Heart right ventricle (tissue), 16 donors: ENCODE measurements around the gene HERC3. TPM values are rescaled to one million over a fixed set of nuclear protein-coding genes. Genes with fewer than 3 reads are reported as not detected.

Experiments used
- ATAC-seq, 8 donors: fragments of 200-7000 bp; cut with Tn5 transposase; one replicate each; pipeline ENCODE4 v1.9.1; 2020; ENCODE audit warnings: mild to moderate bottlenecking in 8 of 8, moderate library complexity in 8 of 8, moderate number of reproducible peaks in 1 of 8
- DNase-seq, 2 donors: peaks; one replicate each; pipeline ENCODE4 v3.0.0-alpha.2; 2020
- H3K27ac ChIP-seq, 10 donors: fragments of 200-600 bp; sonication (generic) in 2 of 10; one replicate each; pipeline versions ENCODE4 v1.5.0 to v1.8.0; 2020 to 2022; ENCODE audit warnings: mild to moderate bottlenecking in 3 of 10
- H3K27me3 ChIP-seq, 7 donors: fragments of 200-600 bp; one replicate each; pipeline ENCODE4 v1.8.0; 2021 to 2022; ENCODE audit warnings: mild to moderate bottlenecking in 2 of 7
- H3K36me3 ChIP-seq, 9 donors: fragments of 200-600 bp; sonication (generic) in 1 of 9; one replicate each; pipeline versions ENCODE4 v1.5.0 to v1.8.0; 2020 to 2022; ENCODE audit warnings: mild to moderate bottlenecking in 2 of 9
- H3K4me1 ChIP-seq, 9 donors: fragments of 200-600 bp; sonication (generic) in 1 of 9; one replicate each; pipeline versions ENCODE4 v1.5.0 to v1.8.0; 2020 to 2022; ENCODE audit warnings: mild to moderate bottlenecking in 4 of 9
- H3K4me3 ChIP-seq, 10 donors: fragments of 200-600 bp; sonication (generic) in 2 of 10; one replicate each; pipeline versions ENCODE4 v1.5.0 to v1.8.0; 2020 to 2022; ENCODE audit warnings: mild to moderate bottlenecking in 7 of 10, moderate library complexity in 2 of 10
- H3K9me3 ChIP-seq, 11 donors: fragments of 200-600 bp in 10 of 11; sonication (generic) in 2 of 11; one replicate each; pipeline versions ENCODE4 v1.5.0 to v1.8.0; 2013 to 2022; ENCODE audit warnings: mild to moderate bottlenecking in 2 of 11, control low read depth in 1 of 11, moderate library complexity in 1 of 11
- CTCF ChIP-seq, 9 donors: fragments of 200-600 bp; sonication (generic) in 2 of 9; IDR thresholded peaks; one replicate each; pipeline versions ENCODE4 v1.5.0 to v1.8.0; 2021 to 2022; ENCODE audit warnings: antibody characterized with exemption in 9 of 9, mild to moderate bottlenecking in 5 of 9, moderate library complexity in 1 of 9
- WGBS, 2 donors: extraction: QIAGEN DNeasy Blood & Tissue Kit; methylation state at CpG; one replicate each; pipeline ENCODE4 v1.1.7; 2013; ENCODE audit warnings: inconsistent platforms in 1 of 2; 5-methylcytosine and 5-hydroxymethylcytosine counted together
- intact Hi-C, 10 donors: fragments of 100-400 bp; cut with DNase I; formaldehyde crosslinking; loops; one replicate each; pipeline versions ENCODE4 v1.11.1 to v1.14.2; 2022
- polyA plus RNA-seq, 2 donors: library from polyadenylated mRNA; stranded (reverse); fragments of 200-250 nt; gene quantifications; one replicate each; pipeline ENCODE4 v1.2.3, GENCODE V29; 2013
- total RNA-seq, 10 donors: library from RNA; stranded (reverse); fragmentation: NEBNext Ultra II Directional in 3 of 10; extraction: Animal tissue kit (Norgen Biotek cat#: 25700) in 3 of 10; gene quantifications; one replicate each; pipeline versions ENCODE4 v1.2.1 to v1.2.4, GENCODE V29; 2021 to 2023
- donor health status: Arrhythmogenic right ventricular cardiomyopathy.
- donor health status: ischemic (EF 13 %, LVEDD 7.1; RV severe dilation, severe dysfunction).
- donor health status: healthy with polysubstance abuse.
- donor health status: DM: no; HTN: yes; CAD: no.
- donor health status: DM: no; HTN: no; CAD: no.
- donor health status: ischemic (EF 25% LVEDD 6.9; RV normal size, moderate dysfunction).
- donor health status: ischemic (EF 25% LVEDD 5.7; RV mildly dilated, moderate dysfunction).
- donor health status: healthy.
- donor health status: DM: yes; HTN: yes; CAD: no.
- donor health status: Ischemic cardiomyopathy.
- donor health status: ischemic (EF 35%, LVEDD 5.7; RV mildly dilated, moderate dysfunction).
- donor health status: nonischemic (EF 11% LVEDD 7.7; RV severe dilation, severe dysfunction).
- donor health status: DM: yes; HTN: yes; CAD: no.
- donor health status: PGD.
- donor health status: ischemic (EF 29% LVEDD 5.4; RV normal size, mild dysfunction).
- donor health status: nonischemic (EF 23%, LVEDD 6.1; RV moderate dilation, normal function).

Gene HERC3
- total and polyA plus RNA-seq, 12 donors = 8.5 to 62.6 (median 46.5) TPM

GRCh38 chr4:88718098-88718497, 125.8 kb downstream of the HERC3 start:
- no peak for ATAC-seq
- Histone ChIP-seq H3K27ac (no peak overlapping the region), H3K4me1 (peaks cover 5 to 30% (median 28%) of the 10 kb centered on the region in 9 donors), H3K4me3 (no peak overlapping the region), H3K36me3 (peaks cover 0 to 72% (median 21%) of the 10 kb centered on the region in 9 donors), H3K9me3 (peaks cover 0 to 31% (median 21%) of the 10 kb centered on the region in 11 donors), H3K27me3 (no peaks in the 10 kb centered on the region)
- intact Hi-C loops = loop anchor here in 1 of 10 donors (10.0 kb wide), 1 partner anchor 77 kb away; no protein-coding TSS in a partner anchor
- WGBS, 2 donors = 97% methylated on average over 5 of the region's 5 CpGs
- TF ChIP-seq CTCF (IDR thresholded peaks at IDR 0.05) = no peak
- DNase-seq = no peak

DNA sequence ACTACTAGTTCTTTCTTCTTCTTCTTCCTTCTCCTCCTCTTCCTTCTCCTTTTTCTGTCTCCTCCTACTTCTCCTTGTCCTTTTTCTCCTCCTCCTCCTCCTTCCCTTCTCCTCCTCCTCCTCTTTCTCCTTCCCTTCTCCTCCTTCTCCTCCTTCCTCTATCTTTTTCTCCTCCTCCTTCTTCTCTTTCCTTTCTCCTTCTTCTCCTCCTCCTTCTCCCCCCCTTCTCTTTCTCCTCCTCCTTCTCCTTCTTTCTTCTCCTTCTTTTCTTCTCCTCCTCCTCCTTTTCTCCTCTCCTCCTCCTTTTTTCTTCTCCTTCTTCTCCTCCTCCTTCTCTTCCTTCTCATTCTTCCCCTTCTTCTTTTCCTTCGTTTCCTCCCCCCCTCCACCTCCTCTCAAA, 127.1 kb downstream of the HERC3 start:
- H3K4me3 ChIP-seq = no peak overlapping the region
- DNase-seq = no peak
- H3K27ac ChIP-seq = peak overlapping the region in 1 of 10 donors; percentile 18
- peaks cover 0 to 80% (median 33%) of the 10 kb centered on the region in 9 donors for H3K36me3 ChIP-seq
- H3K27me3 ChIP-seq = no peaks in the 10 kb centered on the region
- no peak for ATAC-seq
- peaks cover 0 to 31% (median 21%) of the 10 kb centered on the region in 11 donors for H3K9me3 ChIP-seq
- intact Hi-C loops = loop anchor here in 1 of 10 donors (10.0 kb wide), 1 partner anchor 75 kb away; no protein-coding TSS in a partner anchor
- 90 to 96% methylated on average over 1 of the region's 1 CpG for WGBS, 2 donors
- H3K4me1 ChIP-seq = peaks cover 5 to 43% (median 36%) of the 10 kb centered on the region in 9 donors
- no peak for TF ChIP-seq CTCF (IDR thresholded peaks at IDR 0.05)

DNA sequence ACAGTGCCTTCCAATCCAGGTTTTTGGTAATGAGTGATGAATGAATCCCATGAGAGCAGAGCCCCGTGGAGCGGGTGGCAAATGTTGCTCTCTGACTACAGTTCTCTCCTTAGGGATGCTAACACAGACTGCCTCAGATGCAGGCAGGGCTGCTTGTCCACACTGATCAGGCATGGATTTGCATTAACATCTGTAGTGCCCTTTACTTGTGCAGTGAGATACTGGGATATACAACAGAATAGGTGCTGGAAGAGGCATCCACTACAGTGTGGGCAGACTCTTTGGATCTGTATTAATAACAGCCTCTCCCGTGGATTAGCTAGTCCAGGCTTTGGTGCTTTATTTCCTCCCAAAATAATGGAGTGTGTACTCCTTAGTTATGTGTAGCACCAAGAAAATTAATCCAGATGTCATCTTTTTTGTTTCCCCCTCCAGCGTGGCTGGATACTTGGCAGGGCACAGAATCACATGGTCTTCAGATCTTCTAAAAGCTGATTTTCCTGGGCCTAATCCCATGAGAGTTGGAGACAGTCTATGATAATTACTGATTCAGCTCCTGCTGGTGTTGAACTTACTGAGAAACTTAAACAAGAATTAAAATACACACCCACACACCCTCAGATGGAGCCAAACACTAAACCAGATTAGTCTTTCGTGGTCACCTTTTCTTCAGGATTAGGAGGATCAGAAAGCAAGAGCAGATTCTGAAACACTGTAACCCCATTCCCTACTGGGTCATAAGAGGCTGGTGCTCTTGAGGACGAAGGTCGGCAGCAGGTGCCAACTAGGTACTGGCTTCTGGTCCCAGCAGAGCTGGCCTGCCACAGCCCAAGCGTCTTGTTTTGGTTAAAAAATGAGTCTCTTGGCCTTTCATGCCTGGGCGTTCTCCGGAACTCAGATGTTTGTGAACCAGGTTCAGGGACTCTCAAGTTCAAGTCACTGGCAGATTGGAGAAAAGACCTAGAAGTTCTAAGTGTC, 128.5 kb downstream of the HERC3 start:
- peaks cover 0 to 29% (median 21%) of the 10 kb centered on the region in 11 donors for H3K9me3 ChIP-seq
- H3K27me3 ChIP-seq = no peaks in the 10 kb centered on the region
- H3K4me3 ChIP-seq = no peak overlapping the region
- ATAC-seq = peak in 4 of 8 donors; percentile 10 to 36 (median 20)
- peaks cover 5 to 52% (median 36%) of the 10 kb centered on the region in 9 donors for H3K4me1 ChIP-seq
- H3K27ac ChIP-seq = peak overlapping the region in 4 of 10 donors; percentile 0 to 57 (median 14)
- no peak for DNase-seq
- TF ChIP-seq CTCF (IDR thresholded peaks at IDR 0.05) = no peak
- intact Hi-C loops = loop anchor here in 1 of 10 donors (5.0 to 10.0 kb wide), 2 partner anchors 42 to 84 kb away; no protein-coding TSS in a partner anchor
- WGBS, 2 donors = 73 to 74% methylated on average over 10 of the region's 10 CpGs
- H3K36me3 ChIP-seq = peaks cover 0 to 89% (median 33%) of the 10 kb centered on the region in 9 donors

- peaks cover 0 to 13% (median 9%) of the 10 kb centered on the region in 11 donors for H3K9me3 ChIP-seq
- no peak overlapping the region for H3K4me3 ChIP-seq
- intact Hi-C loops = loop anchor here in 1 of 10 donors (5.0 to 10.0 kb wide), 2 partner anchors 40 to 82 kb away; no protein-coding TSS in a partner anchor
- ATAC-seq (peak in 6 of 8 donors; percentile 37 to 88 (median 78)), DNase-seq (peak; percentile 40 to 47)
- H3K27ac ChIP-seq = peak overlapping the region in 3 of 10 donors; percentile 13 to 57 (median 53)
- H3K36me3 ChIP-seq = peaks cover 0 to 90% (median 29%) of the 10 kb centered on the region in 9 donors
- WGBS, 2 donors = 53 to 63% methylated on average over 10 of the region's 10 CpGs
- TF ChIP-seq CTCF (IDR thresholded peaks at IDR 0.05) = no peak
- no peaks in the 10 kb centered on the region for H3K27me3 ChIP-seq
- H3K4me1 ChIP-seq = peaks cover 5 to 54% (median 37%) of the 10 kb centered on the region in 9 donors
These were observed 130.0 kb downstream of the HERC3 start for GRCh38 chr4:88722276-88722780.
